Ovary (tissue), 9 donors: Measurements from ENCODE around the gene TBX3. TPM values are rescaled to one million over a fixed set of nuclear protein-coding genes. Genes with fewer than 3 reads are reported as not detected.

Experiments used
- DNase-seq, 5 donors: peaks; one replicate each; pipeline ENCODE4 v3.0.0-alpha.2; 2019 to 2020
- H3K27ac ChIP-seq, 2 donors: fragments of 200-600 bp; one replicate each; pipeline versions ENCODE4 v1.5.1 to v1.8.0; 2019 to 2022
- H3K27me3 ChIP-seq: fragments of 200-600 bp; one replicate; pipeline ENCODE4 v1.8.0; 2022
- H3K36me3 ChIP-seq: fragments of 200-600 bp; sonication (generic); one replicate; pipeline ENCODE4 v1.5.1; 2019
- H3K4me1 ChIP-seq: one replicate; pipeline ENCODE4 v1.8.1; 2013; ENCODE audit warnings: mild to moderate bottlenecking, moderate library complexity; ENCODE audit not compliant: insufficient read depth
- H3K4me3 ChIP-seq: fragments of 200-600 bp; sonication (generic); one replicate; pipeline ENCODE4 v1.5.1; 2017
- H3K9me3 ChIP-seq, 2 donors: fragments of 200-600 bp in 1 of 2; sonication (generic) in 1 of 2; one replicate each; pipeline versions ENCODE4 v1.5.1 to v1.8.1; 2013 to 2019; ENCODE audit warnings: mild to moderate bottlenecking in 1 of 2, moderate library complexity in 1 of 2
- CTCF ChIP-seq, 3 donors: fragments of 450-650 bp in 2 of 3; fragments of 200-600 bp in 1 of 3; IDR thresholded peaks; one replicate each; pipeline versions ENCODE4 v1.5.1 to v1.8.0; 2016 to 2022; ENCODE audit warnings: antibody characterized with exemption in 3 of 3, mild to moderate bottlenecking in 1 of 3
- EP300 ChIP-seq: sonication (generic); formaldehyde crosslinking; IDR thresholded peaks from one replicate; pipeline ENCODE4 v1.6.1; 2017; ENCODE audit warnings: antibody characterized with exemption
- POLR2A ChIP-seq: fragments of 450-650 bp; IDR thresholded peaks from one replicate; pipeline ENCODE4 v1.6.1; 2017; ENCODE audit warnings: antibody characterized with exemption, mild to moderate bottlenecking, moderate library complexity
- WGBS, 3 donors: extraction: QIAGEN DNeasy Blood & Tissue Kit in 1 of 3; methylation state at CpG; one replicate each; pipeline versions ENCODE4 v1.1.5 to v1.1.7; 2013 to 2017; 5-methylcytosine and 5-hydroxymethylcytosine counted together
- intact Hi-C, 4 donors: fragments of 100-400 bp; cut with DNase I; formaldehyde crosslinking; loops; one replicate each; pipeline versions ENCODE4 v1.11.0 to v1.15.1; 2022 to 2023
- polyA plus RNA-seq, 2 donors: library from polyadenylated mRNA; stranded (reverse); fragments of 200-250 nt in 1 of 2; fragments of 350-450 nt in 1 of 2; fragmentation: Illumina TruSeq in 1 of 2; extraction: RNeasy Lipid Tissue Mini Kit (QIAGEN cat#74804) in 1 of 2; gene quantifications; one replicate each; pipeline ENCODE4 v1.2.3, GENCODE V29; 2013 to 2014
- total RNA-seq, 7 donors: library from RNA; depleted of rRNA in 2 of 7; stranded (reverse); fragments of >200 nt in 2 of 7; fragmentation: NEBNext Ultra II Directional in 3 of 7; extraction: Animal tissue kit (Norgen Biotek cat#: 25700) in 3 of 7; gene quantifications; one replicate each; pipeline versions ENCODE4 v1.1.0 to v1.2.4, GENCODE V29; 2016 to 2023
- donor health status: DM: no; HTN: no; CAD: no; lungs with moderate emphysema.
- donor health status: DM: no; HTN: no; CAD: no.
- donor health status: Bipolar disorder and iron deficiency.
- donor health status: DM: yes; HTN: yes; CAD: no.
- donor health status: DM: no; HTN: no; CAD: no.
- donor health status: DM: yes; HTN: yes; CAD: no.

Gene TBX3
- total and polyA plus RNA-seq, 9 donors: 25.4 to 106 (median 61.2) TPM

DNA sequence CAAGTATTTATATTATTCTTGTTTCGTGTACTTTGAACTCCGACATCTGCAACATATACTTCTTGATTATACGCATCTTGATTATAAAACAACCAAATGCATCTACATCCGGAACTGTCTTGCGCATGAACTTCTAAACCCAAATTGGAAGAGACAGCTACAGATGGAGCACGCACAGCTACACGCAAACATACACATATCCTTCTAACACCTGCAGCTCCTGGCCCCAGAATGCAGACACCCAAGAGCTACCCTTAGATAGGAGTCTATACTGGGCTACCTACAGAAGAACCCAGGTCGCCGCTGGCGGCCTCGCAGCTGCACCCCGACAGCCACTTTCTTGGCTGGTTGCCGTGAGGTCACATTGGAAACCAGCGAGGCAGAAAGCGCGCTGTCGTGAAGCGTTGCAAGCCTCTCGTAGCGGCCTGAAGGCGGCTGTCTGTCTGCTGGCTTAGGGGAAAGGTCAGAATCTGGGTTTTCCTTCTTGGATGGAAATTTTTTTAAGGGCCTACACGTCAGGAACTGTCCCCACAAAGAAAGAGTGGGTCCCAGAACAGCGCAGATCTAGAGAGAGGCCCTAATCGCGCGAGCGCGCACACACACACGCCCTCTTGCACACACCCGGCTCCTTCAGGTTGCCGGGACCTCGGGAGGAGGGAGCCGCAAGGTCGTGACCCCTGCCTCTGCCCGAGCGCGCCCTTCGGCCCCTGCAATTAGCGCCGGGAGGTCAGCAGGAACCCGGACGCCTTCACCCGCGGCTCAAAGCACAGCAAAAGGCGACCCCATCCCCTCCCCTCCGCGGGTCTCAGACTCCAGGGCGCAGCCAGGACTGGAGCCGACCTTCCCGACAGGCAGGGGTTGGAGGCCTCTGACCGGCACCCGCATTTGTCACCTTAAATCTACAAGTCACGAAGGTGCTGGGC, 17.0 kb downstream of the TBX3 start:
- Histone ChIP-seq H3K27me3 (no peaks in the 10 kb centered on the region), H3K4me3 (no peak overlapping the region), H3K27ac (no peak overlapping the region), H3K4me1 (peaks cover 8% of the 10 kb centered on the region), H3K9me3 (no peaks in the 10 kb centered on the region), H3K36me3 (no peaks in the 10 kb centered on the region)
- TF ChIP-seq CTCF (IDR thresholded peaks at IDR 0.05): no peak
- no peak for TF ChIP-seq EP300
- TF ChIP-seq POLR2A: no peak
- DNase-seq: peak in 2 of 5 donors; percentile 40 to 43
- intact Hi-C loops: loop anchor here (2.0 to 10.0 kb wide), 3 partner anchors 788 to 1086 kb away; no protein-coding TSS in a partner anchor
- WGBS, 3 donors: 86 to 87% (median 86%) methylated on average over 53 of the region's 53 CpGs

DNA sequence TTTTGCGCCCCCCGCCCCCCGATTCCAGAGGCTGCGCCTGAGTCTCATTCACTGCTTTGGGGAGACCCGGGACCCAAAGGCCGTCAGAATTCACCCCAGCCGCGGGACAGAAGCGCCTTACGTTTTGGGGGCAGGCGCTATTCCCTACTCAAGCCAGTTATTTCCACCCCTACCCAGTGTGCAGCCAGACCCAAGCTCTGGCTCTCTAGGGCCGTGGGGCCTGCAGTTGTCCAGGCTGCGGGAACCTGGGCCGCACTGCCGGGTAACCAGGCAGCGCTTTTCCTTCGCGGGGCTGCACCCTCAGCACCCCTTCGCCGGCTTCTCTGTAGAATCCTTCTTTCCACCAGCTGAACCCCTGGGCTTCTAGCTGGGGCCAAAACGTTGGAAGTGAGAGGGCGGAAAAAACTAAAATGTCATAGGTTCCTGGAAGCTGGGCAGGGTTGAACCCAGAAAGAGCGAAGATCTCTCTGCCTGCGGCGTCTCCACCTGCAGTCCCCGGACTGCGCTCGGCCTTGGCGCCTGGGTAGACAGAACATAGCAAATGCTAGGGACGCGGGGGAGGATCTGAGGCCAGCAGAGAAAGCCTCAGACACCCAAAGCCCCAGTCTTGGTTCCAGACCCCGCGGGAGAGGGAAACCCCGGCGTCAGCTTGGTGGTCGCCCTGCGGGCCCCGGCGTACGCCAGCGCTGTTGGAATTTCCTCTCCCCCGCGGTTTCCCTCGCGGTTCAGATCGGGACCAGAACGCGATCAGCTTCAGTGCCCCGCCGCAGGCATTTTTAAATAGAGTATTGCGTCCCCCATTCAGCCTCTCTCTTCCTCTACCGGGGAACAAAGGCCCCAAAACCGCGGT, 18.3 kb downstream of the TBX3 start:
- intact Hi-C loops: loop anchor here (2.0 to 10.0 kb wide), 3 partner anchors 789 to 1087 kb away; no protein-coding TSS in a partner anchor
- TF ChIP-seq EP300 (no peak), POLR2A (no peak), CTCF (IDR thresholded peaks at IDR 0.05) (no peak)
- 53 to 67% (median 62%) methylated on average over 53 to 54 of the region's 54 CpGs for WGBS, 3 donors

DNA sequence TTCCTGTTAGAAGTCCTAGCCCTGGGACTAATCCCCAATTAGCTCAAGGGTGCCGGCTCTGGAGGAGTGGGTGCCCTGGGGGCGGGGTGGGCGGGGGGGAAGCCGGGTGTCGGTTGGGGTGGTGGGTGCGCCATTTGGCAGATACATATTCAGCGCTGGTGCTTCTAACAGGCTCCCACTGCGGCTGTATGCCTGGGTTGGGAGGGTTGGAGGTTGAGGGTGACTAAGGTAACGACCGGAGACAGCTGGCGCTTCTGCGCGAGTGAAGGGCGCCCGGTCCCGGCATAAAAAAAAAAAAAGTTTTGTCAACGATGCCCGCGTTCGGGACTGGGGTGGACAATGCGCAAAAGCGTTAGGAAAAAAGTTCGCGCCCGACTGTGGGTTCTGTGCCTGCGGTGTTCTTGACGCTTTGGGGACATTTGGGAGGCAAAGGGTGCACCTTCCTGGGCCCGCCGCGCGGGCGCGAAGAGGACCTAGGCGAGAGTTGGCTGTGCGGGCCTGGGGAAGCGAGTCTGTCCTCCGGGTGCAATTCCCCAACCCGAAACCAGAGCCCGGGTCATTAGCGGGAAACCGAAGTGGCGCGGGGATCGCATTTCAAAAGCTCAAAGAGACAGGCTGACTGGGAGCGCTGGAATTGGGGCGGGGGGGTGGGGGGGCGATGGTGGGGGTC, 19.2 kb downstream of the TBX3 start:
- Histone ChIP-seq H3K9me3 (no peaks in the 10 kb centered on the region), H3K27ac (no peak overlapping the region), H3K4me1 (peaks cover 4% of the 10 kb centered on the region), H3K4me3 (no peak overlapping the region), H3K36me3 (no peaks in the 10 kb centered on the region), H3K27me3 (no peaks in the 10 kb centered on the region)
- TF ChIP-seq EP300 (no peak), POLR2A (no peak), CTCF (IDR thresholded peaks at IDR 0.05) (no peak)
- intact Hi-C loops: loop anchor here (5.0 to 10.0 kb wide), 4 partner anchors 790 to 1253 kb away; no protein-coding TSS in a partner anchor
- no peak for DNase-seq
- 16 to 43% (median 18%) methylated on average over 34 to 47 of the region's 47 CpGs for WGBS, 3 donors

More for the DNA sequence above, 18.3 kb downstream of the TBX3 start:
- Histone ChIP-seq H3K4me3 (no peak overlapping the region), H3K27me3 (no peaks in the 10 kb centered on the region), H3K4me1 (peaks cover 4% of the 10 kb centered on the region), H3K9me3 (no peaks in the 10 kb centered on the region), H3K36me3 (no peaks in the 10 kb centered on the region), H3K27ac (no peak overlapping the region)
- DNase-seq: peak in 1 of 5 donors; percentile 45
